EH (cell line): ENCODE measurements around the gene RAB14.

ENCODE experiments used
- DNase-seq: peaks from one replicate; pipeline ENCODE4 v3.0.0-alpha.2; 2015; ENCODE audit warnings: low read depth

RAB14 gene

DNA sequence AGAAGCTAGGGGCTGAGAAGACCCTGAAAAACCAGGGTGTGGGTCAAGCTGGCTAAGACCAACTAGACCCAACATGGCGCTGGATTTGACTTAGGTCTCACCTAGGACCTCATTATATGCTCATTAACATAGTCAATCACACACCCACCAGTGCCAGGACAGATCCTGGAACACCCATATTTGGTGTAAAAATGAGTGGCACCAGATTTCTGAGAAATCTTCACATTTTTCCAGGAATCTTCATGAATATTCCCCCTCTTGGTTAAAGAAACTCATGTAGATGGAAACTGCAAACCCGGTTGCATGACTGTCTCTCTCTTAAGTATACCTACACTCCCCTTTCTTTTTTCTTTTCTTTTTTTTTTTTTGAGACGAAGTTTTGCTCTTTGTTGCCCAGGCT, 17.9 kb upstream of the RAB14 start:
- DNase-seq = no peak

DNA sequence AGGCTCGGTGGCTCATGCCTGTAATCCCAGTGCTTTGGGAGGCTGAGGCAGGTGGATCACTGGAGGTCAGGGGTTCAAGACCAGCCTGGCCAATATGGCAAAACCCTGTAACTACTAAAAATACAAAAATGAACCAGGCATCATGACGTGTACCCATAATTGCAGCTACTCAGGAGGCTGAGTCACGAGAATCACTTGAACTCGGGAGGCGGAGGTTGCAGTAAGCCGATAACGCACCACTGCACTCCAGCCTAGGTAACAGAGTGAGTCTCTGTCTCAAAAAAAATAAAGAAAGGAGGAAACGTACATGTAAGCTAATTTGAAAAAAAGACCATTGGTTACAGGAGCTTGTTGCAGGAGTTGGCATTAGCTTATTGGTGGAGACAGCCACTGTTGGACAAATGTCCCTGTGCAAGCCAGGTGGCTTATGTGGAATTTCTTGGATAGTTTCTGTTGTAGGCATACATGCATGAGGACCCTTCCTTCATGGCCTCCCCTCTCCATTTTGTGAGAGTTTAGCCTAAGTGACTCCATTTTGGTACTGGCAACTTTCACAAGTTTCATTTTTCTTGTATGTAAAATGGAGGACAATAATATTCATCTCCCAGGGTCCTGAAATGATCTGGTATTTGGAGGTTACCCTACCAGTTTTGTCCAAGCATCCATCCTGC, 16.8 kb upstream of the RAB14 start:
- DNase-seq = no peak

- DNase-seq = peak; percentile 44
Observed at GRCh38 chr9:121217609-121218292, 16.1 kb upstream of the RAB14 start.

GRCh38 chr9:121216271-121216805, 14.7 kb upstream of the RAB14 start:
- DNase-seq = no peak

DNA sequence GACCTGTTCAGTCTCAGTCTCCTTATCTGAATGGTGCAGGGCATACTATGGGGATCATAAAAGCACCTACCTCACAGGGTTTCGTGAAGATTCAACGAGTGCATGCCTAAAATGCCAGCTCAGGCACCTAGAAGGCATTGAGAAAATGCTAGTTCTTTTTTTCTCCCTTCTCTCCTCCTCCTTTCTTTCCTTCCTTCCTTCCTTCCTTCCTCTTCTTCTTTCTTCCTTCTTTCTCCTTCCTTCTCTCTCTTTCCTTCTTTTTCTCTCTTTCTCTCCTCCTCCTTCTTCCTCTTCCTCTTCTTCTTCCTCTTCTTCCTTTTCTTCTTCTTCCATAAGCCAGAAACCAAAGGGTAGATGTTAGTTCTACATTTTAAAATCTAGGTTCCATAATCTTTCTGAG, 12.3 kb upstream of the RAB14 start:
- DNase-seq = no peak

GRCh38 chr9:121213136-121213806, 11.6 kb upstream of the RAB14 start:
- DNase-seq = peak; percentile 89

DNA sequence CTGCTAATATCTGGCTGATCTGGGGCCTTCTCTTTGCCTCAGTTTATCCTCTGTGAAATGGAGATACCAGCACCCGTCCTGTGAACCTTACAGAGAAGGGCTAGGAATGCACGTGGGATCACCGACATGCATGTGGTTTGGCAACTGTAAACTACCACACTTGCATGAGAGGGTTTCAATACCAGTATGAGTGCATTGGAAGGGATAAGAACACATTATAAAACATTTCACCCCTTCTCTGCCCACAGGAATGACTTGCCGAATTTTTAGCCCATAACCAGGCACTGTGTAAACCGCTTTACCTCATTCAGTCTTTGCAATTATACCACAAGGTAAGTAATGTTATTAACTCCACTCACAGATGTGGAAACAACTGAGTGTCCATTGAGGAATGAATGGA, 8.9 kb upstream of the RAB14 start:
- DNase-seq = no peak

DNA sequence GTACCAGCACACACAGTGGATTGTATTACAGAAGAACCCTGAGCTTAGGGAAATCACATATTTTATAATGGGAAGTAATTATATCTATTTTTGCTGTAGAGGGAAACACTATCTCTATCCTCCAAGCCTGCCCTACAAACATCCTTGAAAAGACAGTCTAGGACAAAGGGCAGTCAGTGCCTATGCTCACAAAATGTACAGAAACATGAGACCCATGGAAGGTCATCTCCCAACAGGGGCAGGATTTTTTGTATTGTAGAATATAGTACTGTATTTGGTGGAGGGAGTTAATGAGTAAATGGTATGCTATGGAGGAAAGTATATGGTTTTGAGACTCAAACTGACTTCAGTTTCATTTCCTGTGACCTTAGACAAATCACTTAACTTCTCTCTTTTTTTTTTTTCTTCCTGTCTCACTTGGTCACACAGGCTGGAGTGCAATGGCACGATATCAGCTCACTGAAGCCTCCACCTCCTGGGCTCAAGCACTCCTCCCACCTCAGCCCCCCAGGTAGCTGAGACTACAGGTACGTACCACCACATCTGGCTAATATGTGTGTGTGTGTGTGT, 5.8 kb upstream of the RAB14 start:
- DNase-seq = no peak

- peak; percentile 62 for DNase-seq
Observed at GRCh38 chr9:121206516-121207370, 5.1 kb upstream of the RAB14 start.

DNA sequence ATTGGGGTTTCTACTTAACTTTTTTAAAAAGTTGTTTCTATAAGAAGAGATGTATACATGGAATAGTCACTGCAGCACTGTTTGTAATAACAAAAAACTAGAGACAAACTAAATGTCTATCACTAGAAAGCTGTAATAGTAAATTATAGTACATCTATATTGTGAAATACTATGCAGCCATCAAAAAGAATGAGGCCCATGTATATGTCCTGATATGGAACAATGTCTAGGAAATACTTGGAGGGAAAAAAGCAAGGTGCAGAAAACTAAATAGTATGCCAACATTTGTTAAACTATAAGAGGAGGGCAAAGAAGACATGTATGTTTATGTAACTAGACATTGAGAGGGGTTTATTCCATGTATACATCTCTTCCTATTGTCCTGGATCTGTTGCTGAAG, 2.9 kb upstream of the RAB14 start:
- no peak for DNase-seq

DNA sequence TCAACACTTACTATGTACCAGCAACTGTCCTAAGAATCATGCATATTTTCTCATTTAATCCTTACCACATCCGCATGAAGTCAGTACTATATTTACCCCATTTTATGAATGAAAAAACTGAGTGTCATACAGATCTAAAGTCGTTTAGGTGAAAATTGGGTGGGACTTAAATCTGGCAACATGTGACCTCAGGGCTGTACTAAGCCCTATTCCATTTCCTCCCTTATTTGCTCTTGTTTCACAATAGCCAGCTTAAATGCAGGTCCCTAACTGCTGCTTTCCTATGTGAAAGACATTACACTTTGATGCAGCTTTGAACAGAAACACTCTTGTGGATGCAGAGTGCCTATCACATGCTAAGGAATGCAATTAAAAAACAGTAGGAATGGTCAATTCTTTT, 2.5 kb upstream of the RAB14 start:
- no peak for DNase-seq

DNA sequence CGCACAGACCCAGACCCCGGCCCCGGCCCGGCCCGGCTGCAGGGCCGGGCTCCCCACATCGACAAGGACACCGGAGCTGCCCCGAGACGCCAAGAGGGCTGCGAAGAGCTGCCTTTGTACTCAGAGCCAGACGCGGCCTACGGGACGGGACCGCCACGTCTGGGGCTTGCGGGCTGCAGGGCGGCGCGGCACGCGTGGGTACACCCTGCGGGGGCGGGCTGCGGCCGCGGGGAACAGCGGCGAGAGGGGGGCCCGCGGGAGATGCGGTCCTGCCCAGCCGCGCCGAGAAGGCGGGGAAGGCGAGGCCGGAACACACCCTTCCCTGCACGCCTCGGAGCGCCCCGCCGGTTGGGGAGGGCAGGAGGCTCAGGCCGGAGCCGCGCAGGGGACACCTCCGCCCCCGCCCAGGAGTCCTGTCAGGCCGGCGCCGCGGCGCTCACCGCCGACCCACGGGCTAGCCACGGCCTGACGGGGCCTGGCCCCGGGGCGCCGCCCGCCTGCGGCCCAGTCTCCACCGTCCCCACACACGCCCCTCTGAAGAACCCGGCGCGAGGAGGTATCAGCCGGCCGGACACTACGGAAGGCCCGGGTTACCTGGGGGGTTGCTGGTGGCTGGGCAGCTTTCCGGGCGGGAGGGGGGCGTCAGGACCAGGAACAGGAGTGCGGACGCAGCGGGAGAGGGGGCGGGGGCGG, 478 bp downstream of the RAB14 start:
- peak; percentile 33 for DNase-seq

GRCh38 chr9:121200356-121200755, 1.3 kb downstream of the RAB14 start:
- no peak for DNase-seq

DNA sequence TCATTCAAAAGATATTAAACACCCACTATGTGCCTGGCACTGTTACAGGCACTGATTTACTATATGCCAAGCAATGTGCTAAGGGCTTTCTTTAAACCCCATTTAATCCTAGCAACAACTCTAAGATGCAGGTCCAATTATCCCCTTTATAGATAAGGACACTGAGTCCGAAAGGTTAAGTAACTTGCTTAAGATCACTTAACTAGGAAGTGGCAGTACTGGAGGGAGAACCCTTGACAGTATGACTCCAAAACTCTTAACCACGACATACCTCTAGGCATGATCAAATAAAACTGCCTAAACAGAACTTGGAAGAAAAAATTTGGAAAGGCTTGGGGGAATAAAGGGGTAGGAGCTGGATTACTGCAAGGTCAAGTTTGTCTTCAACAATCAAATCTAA, 1.7 kb downstream of the RAB14 start:
- peak; percentile 40 for DNase-seq

- DNase-seq = no peak
Observed at GRCh38 chr9:121198512-121199042, 3.1 kb downstream of the RAB14 start.

- no peak for DNase-seq
Observed at GRCh38 chr9:121197132-121197531, 4.5 kb downstream of the RAB14 start.

GRCh38 chr9:121196389-121196788, 5.3 kb downstream of the RAB14 start:
- DNase-seq = no peak

GRCh38 chr9:121194730-121195129, 6.9 kb downstream of the RAB14 start:
- DNase-seq = no peak

DNA sequence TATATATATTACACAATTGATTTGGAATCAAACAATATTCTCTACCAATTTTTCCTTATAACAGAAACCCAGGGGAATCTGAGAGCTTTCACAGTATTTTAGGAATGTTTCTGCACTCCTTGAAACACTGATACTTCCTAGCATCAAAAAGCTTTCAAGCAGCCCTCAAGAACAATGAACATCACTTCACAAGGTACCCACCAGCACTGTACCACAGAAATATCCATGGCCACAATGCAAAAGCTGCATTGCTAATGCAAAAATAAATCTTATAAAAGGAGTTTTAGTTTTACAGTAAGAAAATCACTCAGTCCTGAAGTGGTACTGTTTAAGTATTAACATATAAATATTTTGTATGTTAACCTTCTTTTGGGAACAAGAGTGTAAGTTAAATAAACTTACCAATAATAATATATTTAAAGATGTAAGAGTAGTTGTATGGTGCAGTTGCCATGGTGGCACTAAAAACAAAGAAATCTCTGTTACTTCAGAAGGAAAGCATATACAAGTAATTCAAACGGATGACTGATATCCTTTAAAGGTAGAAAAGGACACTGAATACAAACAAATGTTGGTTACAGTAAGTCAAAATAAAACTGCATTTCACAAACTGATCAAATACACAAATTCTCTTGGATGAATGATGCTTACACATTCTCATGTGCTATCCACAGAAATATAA, 8.6 kb downstream of the RAB14 start:
- peak; percentile 21 for DNase-seq

- no peak for DNase-seq
Observed at GRCh38 chr9:121192518-121192917, 9.2 kb downstream of the RAB14 start.
